ENCODE measurements around the gene KCNH6.

KCNH6 gene

GRCh38 chr17:63550817-63551639 is 27.9 kb downstream of the KCNH6 start:
- in situ Hi-C loops (cut with MboI; ENCODE audit: low sequenced_read_pairs): no loop called here

GRCh38 chr17:63552211-63552610 is 29.1 kb downstream of the KCNH6 start:
- in situ Hi-C loops (cut with MboI; ENCODE audit: low sequenced_read_pairs): no loop called here

GRCh38 chr17:63555500-63556156 is 32.5 kb downstream of the KCNH6 start:
- in situ Hi-C loops (cut with MboI; ENCODE audit: low sequenced_read_pairs): no loop called here

GRCh38 chr17:63557416-63557815 is 34.3 kb downstream of the KCNH6 start:
- in situ Hi-C loops (cut with MboI; ENCODE audit: low sequenced_read_pairs): no loop called here

- in situ Hi-C loops (cut with MboI; ENCODE audit: low sequenced_read_pairs): no loop called here
These were observed 35.3 kb downstream of the KCNH6 start for GRCh38 chr17:63558441-63558840.

- in situ Hi-C loops (cut with MboI; ENCODE audit: low sequenced_read_pairs): no loop called here
These were observed 38.7 kb downstream of the KCNH6 start for GRCh38 chr17:63561819-63562218.

GRCh38 chr17:63563339-63563738 is 40.2 kb downstream of the KCNH6 start:
- in situ Hi-C loops (cut with MboI; ENCODE audit: low sequenced_read_pairs): no loop called here

- in situ Hi-C loops (cut with MboI; ENCODE audit: low sequenced_read_pairs): no loop called here
These were observed 41.4 kb downstream of the KCNH6 start for GRCh38 chr17:63564562-63564961.

- in situ Hi-C loops (cut with MboI; ENCODE audit: low sequenced_read_pairs): no loop called here
These were observed 44.1 kb downstream of the KCNH6 start for GRCh38 chr17:63567229-63567628.

GRCh38 chr17:63568563-63568962 is 45.4 kb downstream of the KCNH6 start:
- in situ Hi-C loops (cut with MboI; ENCODE audit: low sequenced_read_pairs): no loop called here

GRCh38 chr17:63571632-63572310 is 48.6 kb downstream of the KCNH6 start:
- in situ Hi-C loops (cut with MboI; ENCODE audit: low sequenced_read_pairs): no loop called here

GRCh38 chr17:63573634-63574033 is 50.5 kb downstream of the KCNH6 start:
- in situ Hi-C loops (cut with MboI; ENCODE audit: low sequenced_read_pairs): no loop called here

GRCh38 chr17:63578027-63578768 is 55.0 kb downstream of the KCNH6 start:
- in situ Hi-C loops (cut with MboI; ENCODE audit: low sequenced_read_pairs): no loop called here

GRCh38 chr17:63578769-63579111 is 55.6 kb downstream of the KCNH6 start:
- in situ Hi-C loops (cut with MboI; ENCODE audit: low sequenced_read_pairs): no loop called here

GRCh38 chr17:63579633-63580032 is 56.5 kb downstream of the KCNH6 start:
- in situ Hi-C loops (cut with MboI; ENCODE audit: low sequenced_read_pairs): no loop called here

GRCh38 chr17:63587770-63588169 is 64.6 kb downstream of the KCNH6 start:
- in situ Hi-C loops (cut with MboI; ENCODE audit: low sequenced_read_pairs): no loop called here

- in situ Hi-C loops (cut with MboI; ENCODE audit: low sequenced_read_pairs): no loop called here
These were observed 65.6 kb downstream of the KCNH6 start for GRCh38 chr17:63588797-63589196.

GRCh38 chr17:63589646-63590045 is 66.5 kb downstream of the KCNH6 start:
- in situ Hi-C loops (cut with MboI; ENCODE audit: low sequenced_read_pairs): no loop called here

- in situ Hi-C loops (cut with MboI; ENCODE audit: low sequenced_read_pairs): no loop called here
These were observed 69.6 kb downstream of the KCNH6 start for GRCh38 chr17:63592797-63593196.

- in situ Hi-C loops (cut with MboI; ENCODE audit: low sequenced_read_pairs): no loop called here
These were observed 72.0 kb downstream of the KCNH6 start for GRCh38 chr17:63595132-63595531.
